ENCODE measurements around the gene WWC1.
"Not testable (repeated sequence)": the region's sequence is repeated elsewhere in the genome, so short reads cannot be mapped to it uniquely, and the experiment has no call there.

The WWC1 gene

DNA sequence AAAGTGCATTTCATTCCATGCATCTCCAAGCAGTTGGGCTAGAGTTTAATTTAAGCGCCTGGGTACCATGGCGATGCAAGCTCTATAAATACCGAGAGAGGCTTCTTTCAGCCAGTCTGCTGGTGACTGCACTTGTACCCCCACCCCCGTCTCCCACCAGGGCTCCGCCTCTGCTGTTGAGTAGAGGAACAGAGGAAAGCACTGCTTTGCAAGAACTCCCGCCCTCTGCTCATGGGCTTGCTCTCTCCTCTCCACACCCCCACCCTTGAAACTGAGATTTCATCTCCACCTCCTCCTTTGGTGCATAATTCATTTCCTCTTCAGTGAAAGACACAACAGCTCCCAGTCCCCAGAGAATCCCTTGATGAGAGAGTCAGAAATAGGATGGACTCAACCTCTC is 5.1 kb upstream of the WWC1 start:
- no peak for DNase-seq (ENCODE audit: low read depth in 2 of 2, low spot score in 1 of 2)

DNA sequence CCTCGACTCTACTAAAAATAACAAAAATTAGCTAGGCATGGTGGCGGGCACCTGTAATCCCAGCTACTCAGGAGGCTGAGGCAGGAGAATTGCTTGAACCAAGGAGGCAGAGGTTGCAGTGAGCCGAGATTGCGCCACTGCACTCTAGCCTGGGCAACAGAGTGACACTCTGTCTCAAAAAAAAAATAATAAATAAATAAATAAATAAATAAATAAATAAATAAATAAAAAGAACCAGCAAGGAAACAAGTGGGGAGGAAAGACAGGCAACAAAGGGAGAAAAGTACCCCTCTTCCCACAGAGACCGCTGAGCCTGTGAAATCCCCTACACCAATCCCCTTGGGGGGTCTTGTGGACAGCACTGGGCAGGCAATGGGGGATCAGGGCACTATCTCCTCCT is 4.6 kb upstream of the WWC1 start:
- not testable (repeated sequence) for DNase-seq (ENCODE audit: low read depth in 2 of 2, low spot score in 1 of 2)

DNA sequence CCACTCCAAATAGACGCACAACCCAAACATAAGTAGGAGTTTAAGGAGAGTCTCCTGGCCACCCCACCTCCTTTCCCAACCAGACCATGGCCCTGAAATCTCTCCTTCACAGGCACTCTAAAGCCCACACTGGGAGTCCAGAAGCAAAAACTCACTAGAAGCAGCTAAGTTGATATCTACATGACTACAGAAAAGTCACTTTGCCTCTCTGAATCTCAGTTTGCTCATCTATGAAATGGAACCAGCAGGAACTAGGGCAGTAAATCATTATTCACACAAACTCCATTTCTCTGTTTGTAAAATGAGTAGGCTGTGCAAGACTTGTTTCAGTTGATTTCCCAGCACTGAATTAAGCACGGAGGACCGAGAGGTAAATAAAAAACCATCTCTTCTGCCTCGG is 4.1 kb upstream of the WWC1 start:
- no peak for DNase-seq (ENCODE audit: low read depth in 2 of 2, low spot score in 1 of 2)

DNA sequence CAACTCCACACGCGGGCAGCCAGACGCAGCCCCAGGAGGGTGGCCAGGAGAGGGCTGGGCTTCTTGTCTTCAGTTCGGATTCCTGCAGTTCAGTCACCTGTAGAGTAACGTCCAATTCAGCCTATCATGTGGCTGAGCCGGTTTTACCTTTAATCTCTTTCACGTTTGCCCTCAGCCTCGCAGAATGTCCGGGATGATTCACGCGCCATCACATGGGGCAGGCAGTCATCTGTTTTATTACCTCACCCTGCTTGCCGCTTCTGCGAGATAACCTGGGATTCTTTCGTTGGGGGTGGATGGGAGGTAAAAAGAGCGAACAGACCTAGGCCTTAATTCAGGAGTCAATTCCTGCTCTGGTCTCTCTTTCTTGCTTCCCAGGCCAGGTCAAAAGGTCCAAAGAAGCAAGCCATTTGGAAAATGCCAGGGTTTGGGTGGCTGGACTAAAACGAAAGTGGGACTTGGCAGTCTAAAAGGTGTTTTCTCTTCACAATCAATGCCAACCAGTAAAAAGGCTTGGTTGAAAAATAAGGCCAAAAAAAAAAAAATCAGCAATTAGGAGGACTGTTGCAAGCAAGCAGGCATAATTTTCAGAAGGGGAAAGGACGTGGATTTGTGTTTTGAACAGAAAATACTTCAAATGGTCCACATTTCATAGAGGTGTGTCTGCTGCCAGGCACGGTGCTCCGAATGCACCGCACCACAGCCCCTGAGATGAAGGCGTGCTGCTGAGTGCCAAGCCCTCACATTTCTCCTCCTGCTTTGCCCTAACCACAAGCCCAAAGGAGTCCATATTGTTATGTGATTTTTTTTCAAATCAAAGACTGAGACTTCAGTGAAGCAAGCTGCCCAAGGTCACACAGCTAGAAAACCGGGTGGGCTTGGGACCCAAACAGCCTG is 2.8 kb upstream of the WWC1 start:
- DNase-seq (ENCODE audit: low read depth in 2 of 2, low spot score in 1 of 2), result no peak

DNA sequence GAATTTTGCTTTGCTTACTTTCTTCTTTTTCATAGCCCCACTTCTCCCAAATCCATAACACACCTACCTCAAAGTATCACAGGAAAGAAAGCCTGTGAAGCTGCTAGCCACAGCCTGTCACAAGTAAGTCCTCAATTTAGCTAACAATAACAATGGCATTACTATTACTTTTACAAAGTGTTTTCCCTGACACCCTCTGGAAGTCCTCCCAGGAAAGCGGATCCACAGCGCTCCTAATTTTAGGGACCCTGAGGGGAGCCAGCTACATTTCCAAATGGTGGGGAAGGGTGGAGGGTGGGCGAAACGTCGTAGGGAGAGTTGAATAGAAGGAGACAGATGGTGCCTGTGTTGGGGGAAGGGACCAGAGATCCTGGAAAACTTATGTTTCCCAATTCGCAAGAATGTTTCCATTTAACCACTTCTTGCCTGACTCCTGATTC is 523 bp upstream of the WWC1 start:
- DNase-seq (ENCODE audit: low read depth in 2 of 2, low spot score in 1 of 2), result no peak

DNA sequence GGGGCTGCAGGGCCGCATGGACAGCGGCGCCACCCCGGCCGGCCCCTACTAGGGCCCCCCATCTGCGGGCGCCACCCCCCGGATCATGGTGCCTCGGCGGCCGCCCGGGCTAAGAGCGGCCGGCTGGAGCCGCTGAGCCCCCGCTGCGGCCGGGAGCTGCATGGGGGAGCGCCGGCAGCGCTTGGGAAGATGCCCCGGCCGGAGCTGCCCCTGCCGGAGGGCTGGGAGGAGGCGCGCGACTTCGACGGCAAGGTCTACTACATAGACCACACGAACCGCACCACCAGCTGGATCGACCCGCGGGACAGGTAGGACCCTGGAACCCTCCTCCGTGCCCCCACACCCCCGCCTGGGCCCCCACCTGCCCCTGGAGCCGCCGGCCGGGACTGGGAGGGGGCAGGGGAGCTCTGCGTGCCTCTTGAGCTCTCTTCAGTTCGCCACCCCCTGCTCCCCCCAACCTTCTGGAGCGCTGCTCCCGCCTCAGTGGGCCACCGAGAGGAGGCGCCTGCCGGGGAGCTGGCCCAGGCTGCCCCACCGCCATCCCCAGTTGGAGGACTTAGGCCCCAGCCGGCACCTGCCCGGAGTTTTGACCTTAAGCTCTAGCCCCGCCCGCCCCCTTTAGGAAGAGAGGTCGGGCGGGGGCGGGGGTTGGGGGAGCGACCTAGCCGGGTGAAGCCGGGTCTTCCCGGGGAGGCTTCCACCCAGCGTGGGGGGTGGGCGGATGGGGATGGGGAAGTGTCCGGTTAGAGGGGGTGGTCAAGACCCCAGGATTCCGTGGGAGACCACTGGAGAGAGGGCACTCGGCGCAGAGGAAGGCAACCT is 730 bp downstream of the WWC1 start:
- no peak for DNase-seq (ENCODE audit: low read depth in 2 of 2, low spot score in 1 of 2)

DNA sequence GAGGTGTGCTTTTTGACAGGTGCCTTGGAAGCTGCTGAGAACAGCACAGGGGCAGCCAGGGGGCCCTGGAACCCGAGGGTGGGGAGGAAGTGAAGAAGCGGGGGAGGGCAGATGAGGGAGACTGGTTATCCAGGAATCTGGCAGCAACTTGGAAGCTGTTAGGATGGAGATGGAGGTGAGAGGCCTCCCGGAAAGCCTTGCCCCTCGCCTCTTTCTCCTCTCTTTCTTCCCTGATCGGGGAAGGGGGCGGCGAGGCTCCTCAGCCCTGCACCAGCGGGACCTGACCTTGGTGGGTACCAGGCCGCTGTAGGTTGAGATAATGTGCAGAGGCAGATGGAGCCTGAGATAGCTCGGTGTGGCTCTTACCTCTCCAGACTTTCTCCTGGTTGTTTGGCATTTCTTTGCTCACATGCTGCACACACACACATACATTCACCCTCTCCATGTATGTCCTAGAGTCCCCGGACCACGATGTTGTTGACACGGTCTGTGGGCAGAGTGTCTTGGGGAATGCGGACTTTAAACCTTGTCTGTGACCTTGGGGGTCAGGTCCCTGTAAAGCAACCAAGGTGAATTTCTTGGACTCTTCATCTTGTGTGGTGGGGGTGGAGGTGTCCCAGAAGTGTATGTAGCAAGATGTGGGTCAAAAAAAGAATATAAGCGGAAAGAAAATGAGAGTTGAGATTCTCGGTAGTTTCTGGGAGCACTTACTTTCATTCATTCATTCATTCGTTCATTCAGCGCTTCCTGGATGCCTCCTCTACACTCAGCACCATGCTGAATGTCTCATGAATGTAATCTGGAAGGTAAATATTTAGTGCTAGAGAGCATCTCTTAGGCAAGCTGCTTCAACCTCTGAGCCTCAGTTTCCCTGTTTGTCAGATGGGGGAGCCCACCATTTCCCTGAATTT is 1.6 kb downstream of the WWC1 start:
- no peak for DNase-seq (ENCODE audit: low read depth in 2 of 2, low spot score in 1 of 2)

DNA sequence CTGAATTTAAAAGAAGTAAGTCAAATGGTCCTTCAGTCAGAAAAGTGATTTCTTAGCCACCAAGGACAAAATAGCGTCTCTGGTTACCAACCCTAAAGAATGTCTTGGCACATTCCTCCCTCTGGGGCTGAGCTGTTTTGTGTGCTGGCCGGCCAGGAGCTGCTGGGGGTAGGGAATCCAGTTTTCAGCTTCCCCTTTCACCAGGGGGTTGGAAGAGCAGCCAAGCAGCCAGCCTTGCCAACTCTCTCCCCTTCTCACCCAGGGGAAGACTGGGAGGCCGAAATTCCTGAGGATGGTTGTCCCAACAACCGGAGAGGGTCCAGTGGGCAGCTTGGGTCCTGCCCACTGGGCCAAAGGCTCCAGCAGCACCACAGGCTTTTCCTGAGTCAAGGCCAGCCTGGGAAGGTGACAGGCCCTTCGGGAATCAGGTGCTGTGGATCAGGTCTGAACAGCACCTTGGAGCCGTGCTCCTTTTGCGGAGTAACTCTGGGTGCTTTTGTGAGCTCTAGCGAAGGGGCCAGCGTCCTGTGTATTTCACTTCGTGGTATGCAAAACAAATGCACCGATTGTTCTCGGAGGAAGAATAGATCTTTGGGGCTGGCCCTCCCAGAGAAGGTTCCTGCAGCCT is 4.2 kb downstream of the WWC1 start:
- DNase-seq (ENCODE audit: low read depth in 2 of 2, low spot score in 1 of 2), result no peak

DNA sequence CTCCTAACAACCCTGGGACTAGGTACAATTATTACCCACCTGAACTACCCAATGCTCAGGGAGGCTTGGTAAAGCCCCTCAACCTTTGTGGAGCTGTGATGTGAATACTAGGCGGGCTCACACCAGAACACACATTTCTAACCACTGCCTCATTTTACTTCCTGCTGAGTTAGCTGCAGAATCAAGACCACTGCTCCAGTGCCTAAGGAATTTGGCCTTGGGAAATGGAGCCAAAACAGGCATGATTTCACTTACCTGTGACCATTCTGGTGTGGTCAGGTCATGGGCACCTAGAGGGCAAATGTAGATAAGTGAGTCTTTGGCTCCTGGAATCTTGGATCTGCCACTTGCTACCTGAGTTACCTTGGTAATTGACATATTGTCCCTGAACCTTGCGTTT is 5.2 kb downstream of the WWC1 start:
- DNase-seq (ENCODE audit: low read depth in 2 of 2, low spot score in 1 of 2), result no peak

DNA sequence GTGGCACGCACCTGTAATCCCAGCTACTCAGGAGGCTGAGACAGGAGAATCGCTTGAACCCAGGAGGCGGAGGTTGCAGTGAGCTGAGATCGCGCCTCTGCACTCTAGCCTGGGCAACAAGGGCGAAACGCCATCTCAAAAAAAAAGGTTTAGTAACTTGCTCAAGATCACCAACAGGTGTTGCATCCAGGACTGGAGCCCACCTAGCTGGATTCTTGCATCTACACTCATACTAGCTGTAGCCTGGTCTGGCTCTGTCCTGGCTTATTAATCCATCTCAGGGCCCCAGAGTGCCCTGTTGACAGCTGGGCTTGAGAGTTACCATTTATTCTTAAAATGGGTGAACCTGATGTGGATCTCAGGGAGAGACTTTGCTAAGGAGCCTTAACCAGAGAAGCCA is 7.5 kb downstream of the WWC1 start:
- no peak for DNase-seq (ENCODE audit: low read depth in 2 of 2, low spot score in 1 of 2)

DNA sequence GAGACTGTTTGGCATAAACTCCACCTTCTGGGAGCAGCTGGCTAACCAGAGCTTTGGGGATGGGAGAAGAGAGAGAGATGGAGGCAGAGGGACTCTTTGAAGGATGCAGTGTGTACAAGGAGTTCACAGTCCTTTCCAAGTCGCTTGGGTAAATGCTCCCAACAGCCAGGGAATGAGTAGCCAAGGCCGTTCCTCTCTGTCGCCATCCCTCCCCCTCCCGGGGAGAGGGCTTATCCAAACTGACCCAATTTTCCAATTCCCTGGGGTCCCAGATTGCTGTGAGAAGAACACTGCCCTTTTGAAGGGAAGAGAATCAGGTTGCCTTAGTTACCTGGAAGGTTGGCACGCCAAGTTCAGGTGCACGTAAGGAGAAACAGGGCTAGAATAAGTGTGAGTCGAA is 7.9 kb downstream of the WWC1 start:
- no peak for DNase-seq (ENCODE audit: low read depth in 2 of 2, low spot score in 1 of 2)

DNA sequence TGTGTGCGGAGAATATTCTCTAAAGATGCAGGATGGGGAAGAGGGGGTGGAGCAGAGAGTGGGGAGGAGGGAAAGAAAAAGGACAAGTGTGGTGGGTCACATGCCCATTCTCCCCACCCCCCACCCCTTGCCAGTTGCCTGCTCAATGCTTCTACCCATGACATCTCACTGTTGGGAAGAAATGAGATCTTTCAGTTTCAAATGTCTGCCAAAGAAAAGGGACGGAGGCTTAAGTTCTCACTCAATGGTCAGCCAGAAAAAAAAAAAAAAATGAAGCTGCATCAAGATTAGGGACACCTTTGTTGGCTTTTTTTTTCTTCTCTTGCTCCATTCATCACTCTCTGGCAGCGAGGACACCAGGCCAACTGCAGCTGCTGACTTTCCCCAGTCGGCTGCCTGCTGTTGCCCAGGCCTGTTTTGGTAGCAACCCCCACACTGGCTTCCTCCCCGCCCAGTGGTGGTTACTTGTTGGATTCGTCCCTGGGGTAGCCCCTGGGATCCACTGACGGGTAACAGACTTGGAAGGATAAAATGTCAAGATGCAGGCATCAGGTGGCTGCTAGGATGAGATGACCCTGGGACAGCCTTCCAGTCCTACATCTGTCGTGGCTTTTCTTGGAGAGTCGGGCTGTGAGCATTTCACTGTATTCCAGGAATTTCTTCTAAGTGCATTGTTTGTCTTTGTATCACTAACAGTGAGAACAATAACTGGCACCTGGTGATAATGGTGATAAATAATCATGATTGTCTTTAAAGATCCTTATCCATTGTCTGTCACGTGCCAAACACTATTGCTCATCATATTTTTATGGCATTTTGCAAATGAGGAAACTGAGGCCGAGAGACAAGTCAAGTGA is 9.1 kb downstream of the WWC1 start:
- DNase-seq (ENCODE audit: low read depth in 2 of 2, low spot score in 1 of 2), result no peak

DNA sequence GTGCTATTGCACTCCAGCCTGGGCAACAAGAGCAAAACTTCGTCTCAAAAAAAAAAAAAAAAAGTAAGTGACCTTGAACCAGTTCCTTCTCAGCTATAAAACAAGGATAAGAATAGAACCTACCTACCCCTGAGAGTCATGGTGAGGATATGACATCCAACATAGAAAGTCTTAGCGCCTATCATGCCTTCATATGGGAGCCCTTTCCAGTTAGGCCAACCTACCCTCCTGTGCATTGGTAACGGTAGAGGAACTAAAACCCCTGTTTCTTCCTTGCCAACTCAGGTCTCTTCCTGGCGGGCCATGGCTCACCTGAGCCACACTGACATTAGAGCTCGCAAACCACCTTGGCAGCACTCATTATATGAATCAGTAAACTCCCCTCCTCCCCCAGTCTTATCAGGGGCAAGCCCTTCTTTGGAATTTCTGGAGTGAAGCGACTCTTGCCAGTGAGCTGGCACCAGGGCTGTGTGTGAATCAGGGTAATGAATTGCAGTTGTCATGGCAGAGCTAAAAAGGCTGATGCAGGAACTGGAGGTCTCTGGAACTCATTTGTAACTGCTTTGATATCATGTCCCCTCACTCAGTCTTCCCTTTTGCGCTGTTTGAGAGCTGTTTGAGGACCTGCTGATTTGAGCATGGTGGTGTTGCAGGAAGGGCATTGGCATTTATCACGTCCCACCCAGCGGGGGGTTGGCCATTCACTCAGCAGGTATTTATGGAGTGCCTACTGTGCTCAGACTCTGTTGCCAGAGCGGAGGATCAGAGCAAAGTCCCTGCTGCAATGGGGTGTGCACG is 10.3 kb downstream of the WWC1 start:
- DNase-seq (ENCODE audit: low read depth in 2 of 2, low spot score in 1 of 2), result no peak

DNA sequence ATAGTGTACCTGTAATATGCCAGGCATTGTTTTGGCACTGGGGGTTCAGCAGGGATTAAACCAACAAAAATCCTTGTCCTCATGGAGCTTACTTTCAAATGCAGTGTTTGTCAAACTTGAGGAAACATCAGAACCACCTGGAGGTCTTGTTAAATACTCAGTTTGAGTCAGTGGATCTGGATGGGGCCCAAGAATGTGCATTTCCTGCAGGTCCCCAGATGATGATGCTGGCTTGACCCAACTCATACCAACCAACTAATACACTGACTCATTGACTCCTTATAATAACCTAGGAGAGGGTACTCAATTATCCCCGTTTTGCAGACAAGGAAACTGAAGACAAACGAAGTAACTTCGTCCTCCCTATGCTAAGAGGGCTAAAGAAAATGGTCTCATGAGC is 11.3 kb downstream of the WWC1 start:
- no peak for DNase-seq (ENCODE audit: low read depth in 2 of 2, low spot score in 1 of 2)

DNA sequence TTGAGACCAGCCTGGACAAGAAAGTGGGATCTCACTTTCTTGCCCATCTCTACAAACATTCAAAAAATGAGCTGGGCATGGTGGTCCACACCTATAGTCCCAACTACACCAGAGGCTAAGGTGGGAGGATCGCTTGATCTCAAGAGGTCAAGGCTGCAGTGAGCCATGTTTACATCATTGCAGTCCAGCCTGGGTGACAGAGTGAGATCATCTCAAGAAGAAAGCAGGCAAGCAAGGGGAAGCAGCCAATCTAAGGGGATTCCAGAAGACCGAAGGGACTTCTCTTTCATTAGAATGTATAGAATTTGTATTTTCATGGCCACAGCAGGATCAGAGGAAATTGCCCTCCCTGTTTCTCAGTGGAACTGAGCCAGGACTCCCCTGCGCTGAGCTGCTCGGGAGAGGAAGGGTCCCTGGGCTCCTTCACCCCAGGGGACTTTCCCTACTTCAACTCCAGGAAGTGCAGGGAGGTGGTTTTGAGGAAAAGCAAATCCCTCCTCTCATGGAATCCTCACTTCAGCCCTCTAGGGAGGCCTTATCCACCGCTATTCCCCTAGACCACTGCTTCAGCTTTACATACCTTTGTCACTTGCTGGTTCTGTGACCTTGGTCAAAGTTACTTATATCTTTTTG is 12.1 kb downstream of the WWC1 start:
- no peak for DNase-seq (ENCODE audit: low read depth in 2 of 2, low spot score in 1 of 2)

DNA sequence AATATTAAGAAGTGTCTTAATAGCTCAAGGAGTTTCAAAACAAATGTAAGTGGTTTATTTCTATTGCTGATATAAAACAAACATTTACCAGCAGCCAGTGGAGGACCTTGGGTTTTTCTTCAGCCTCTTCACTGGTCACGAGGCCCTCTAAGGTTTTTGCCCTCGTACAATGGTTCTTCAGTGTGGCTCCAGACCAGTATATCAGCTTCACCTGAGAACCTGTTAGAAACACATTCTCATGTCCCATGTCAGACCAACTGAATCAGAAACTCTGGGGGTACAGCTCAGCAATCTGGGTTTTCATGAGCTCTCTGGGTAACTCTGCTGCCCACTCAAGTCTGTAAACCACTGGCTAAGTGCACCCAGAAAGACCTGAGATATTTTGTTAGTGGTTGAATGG is 12.9 kb downstream of the WWC1 start:
- DNase-seq (ENCODE audit: low read depth in 2 of 2, low spot score in 1 of 2), result no peak

DNA sequence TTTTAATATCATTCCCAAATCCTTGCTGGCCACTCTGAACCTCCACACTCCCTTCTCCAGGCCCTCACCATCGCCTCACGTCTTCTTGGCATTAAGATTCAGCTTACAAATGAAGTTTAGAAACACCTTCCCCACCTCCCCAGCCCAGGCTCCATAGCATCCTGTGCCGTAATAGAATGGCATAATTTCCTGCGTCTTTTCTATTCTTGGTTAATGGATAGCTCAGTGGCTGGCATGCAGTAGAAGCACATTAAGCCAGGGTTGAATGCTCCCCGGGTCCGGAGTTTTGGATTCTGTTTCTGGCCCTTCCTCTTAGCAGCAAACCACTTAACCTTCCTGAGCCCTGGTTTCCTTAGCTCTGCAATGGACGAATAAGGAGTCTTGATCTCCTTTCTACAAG is 13.8 kb downstream of the WWC1 start:
- no peak for DNase-seq (ENCODE audit: low read depth in 2 of 2, low spot score in 1 of 2)

DNA sequence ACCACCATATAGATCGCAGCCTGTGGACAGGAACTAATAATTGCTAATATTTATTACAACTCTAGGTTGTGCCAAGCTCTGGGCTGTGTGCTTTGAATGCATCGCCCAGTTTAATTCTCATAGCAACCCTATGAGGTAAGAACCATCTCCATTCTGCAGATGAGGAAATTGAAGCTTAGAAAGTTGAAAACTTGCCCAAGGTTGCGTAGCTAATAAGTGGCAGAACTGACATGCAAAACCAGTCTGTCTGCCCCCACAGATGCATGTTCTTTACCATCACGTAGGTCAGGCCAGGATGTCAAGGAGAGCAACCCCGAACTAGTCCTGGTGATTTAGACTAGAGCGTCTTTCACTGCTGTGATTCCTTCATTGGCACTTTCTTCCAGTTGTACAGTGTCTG is 15.6 kb downstream of the WWC1 start:
- no peak for DNase-seq (ENCODE audit: low read depth in 2 of 2, low spot score in 1 of 2)
